Measurements from ENCODE around the gene NCAPD3. TPM values are rescaled to one million over a fixed set of nuclear protein-coding genes. Genes with fewer than 3 reads are reported as not detected.

The NCAPD3 gene
- total RNA-seq, 4 donors from 2014 or later, result 8.0 to 22.2 (median 17.5) TPM

DNA sequence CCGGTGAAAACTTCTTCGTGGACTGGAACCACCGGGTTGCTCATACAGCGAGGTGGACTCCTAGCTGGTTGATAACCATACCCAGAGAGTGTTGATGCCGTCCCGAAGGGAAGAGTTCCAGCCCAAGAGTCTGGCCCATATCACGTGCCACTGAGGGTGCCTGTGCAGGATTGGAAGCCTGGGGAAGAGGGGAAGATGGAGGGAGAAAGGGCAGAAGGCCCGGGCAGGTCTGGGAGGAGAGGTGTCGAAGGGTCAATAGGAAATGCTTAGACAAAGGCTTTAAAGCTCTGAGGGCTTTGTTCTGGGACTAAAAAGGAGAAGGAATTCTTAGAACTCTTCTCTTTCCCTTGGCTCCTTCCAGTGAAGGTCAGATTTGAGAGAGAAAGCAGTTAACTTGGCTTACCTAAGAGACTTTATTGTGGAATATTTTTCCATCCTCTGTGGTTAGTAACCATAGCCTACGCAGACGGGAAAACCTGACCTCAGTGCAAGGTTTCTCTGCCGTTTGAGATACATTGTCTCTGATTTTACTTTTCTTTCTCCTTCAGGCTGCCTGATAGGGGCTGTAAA lies 84.4 kb downstream of the NCAPD3 start:
- DNase-seq, result no peak
- Histone ChIP-seq H3K9me3 (no peaks in the 10 kb centered on the region), H3K4me3 (no peak overlapping the region), H3K27me3 (no peaks in the 10 kb centered on the region), H3K36me3 (peaks cover 0 to 7% (median 0%) of the 10 kb centered on the region in 3 donors), H3K4me1 (peaks cover 0 to 9% (median 6%) of the 10 kb centered on the region in 3 donors), H3K27ac (peak overlapping the region in 3 of 4 donors; percentile 42 to 59 (median 55))
- intact Hi-C loops (cut with DNase I), result no loop called here
- 61 to 66% methylated on average over 12 of the region's 12 CpGs for WGBS, 2 donors
- TF ChIP-seq POLR2A (IDR thresholded peaks at IDR 0.05), result no peak
- TF ChIP-seq, protein P1, sequence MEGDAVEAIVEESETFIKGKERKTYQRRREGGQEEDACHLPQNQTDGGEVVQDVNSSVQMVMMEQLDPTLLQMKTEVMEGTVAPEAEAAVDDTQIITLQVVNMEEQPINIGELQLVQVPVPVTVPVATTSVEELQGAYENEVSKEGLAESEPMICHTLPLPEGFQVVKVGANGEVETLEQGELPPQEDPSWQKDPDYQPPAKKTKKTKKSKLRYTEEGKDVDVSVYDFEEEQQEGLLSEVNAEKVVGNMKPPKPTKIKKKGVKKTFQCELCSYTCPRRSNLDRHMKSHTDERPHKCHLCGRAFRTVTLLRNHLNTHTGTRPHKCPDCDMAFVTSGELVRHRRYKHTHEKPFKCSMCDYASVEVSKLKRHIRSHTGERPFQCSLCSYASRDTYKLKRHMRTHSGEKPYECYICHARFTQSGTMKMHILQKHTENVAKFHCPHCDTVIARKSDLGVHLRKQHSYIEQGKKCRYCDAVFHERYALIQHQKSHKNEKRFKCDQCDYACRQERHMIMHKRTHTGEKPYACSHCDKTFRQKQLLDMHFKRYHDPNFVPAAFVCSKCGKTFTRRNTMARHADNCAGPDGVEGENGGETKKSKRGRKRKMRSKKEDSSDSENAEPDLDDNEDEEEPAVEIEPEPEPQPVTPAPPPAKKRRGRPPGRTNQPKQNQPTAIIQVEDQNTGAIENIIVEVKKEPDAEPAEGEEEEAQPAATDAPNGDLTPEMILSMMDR (IDR thresholded peaks at IDR 0.05), result no peak

DNA sequence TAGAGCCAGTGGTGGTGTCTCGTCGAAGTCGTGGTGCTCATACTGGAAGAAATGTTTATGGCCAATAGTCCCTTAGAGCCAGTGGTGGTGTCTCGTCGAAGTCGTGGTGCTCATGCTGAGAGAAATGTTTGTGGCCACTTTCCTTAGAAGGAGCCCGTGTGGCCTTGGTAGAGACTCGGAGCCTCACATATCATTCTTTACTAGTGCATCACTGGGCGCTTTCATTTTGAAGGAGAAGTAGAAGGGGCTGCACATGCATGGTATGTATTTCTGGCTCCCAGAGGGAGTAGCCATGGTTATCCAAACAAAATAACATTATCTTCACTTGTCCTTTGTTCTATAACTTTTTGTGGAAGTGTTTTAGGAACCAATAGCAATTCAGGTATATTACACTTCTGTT lies 85.4 kb downstream of the NCAPD3 start:
- Histone ChIP-seq H3K36me3 (no peaks in the 10 kb centered on the region), H3K27ac (no peak overlapping the region), H3K4me1 (peaks cover 0 to 9% (median 6%) of the 10 kb centered on the region in 3 donors), H3K27me3 (no peaks in the 10 kb centered on the region), H3K4me3 (no peak overlapping the region), H3K9me3 (no peaks in the 10 kb centered on the region)
- 77 to 81% methylated on average over 3 to 7 of the region's 9 CpGs for WGBS, 2 donors
- intact Hi-C loops (cut with DNase I), result no loop called here
- TF ChIP-seq, protein P1 (IDR thresholded peaks at IDR 0.05), result no peak
- TF ChIP-seq POLR2A (IDR thresholded peaks at IDR 0.05), result no peak
- DNase-seq, result no peak

DNA sequence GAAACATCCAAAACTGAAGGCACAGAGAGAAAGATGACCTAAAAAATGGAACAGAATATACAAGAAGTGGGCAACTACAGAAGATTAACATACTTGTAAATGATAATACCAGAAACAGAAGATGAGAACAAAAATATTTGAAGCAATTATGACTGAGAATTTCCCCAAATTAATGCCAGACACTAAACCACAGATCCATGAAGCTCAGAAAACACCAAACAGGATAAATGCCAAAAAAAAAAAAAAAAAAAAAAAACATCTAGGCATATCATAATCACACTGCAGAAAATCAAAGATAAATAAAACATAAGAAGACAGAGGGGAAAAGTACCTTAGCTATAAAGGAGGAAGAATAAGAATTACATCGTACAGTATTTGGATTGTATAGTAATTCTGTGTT lies 89.6 kb downstream of the NCAPD3 start:
- DNase-seq, result no peak
- Histone ChIP-seq H3K4me3 (no peak overlapping the region), H3K27me3 (no peaks in the 10 kb centered on the region), H3K4me1 (no peaks in the 10 kb centered on the region), H3K36me3 (no peaks in the 10 kb centered on the region), H3K9me3 (peaks cover 0 to 10% (median 5%) of the 10 kb centered on the region in 3 donors), H3K27ac (no peak overlapping the region)
- intact Hi-C loops (cut with DNase I), result no loop called here
- no peak for TF ChIP-seq POLR2A (IDR thresholded peaks at IDR 0.05)
- TF ChIP-seq, protein P1 (IDR thresholded peaks at IDR 0.05), result no peak
- WGBS, 2 donors, result 87 to 94% methylated on average over 1 of the region's 1 CpG

DNA sequence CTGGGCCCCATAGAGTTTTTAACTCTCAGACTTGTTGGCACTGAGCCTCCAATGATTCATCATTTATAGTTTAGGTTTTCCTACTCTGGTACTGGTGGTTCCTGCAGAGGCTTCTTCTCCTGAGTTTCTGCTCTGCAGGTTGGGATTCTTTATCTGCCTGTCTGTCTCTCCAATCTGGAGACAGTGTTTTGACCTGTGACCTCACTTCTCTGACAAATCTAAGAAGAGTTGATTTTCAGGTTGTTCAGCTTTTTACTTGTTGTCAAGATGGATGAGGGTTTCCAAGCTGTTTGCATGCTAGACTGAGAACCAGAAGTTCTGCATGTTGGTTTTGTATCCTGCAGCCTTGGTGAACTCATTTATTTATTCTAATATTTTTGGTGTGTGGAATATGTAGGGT lies 91.0 kb downstream of the NCAPD3 start:
- intact Hi-C loops (cut with DNase I), result no loop called here
- no peaks in the 10 kb centered on the region for H3K4me1 ChIP-seq
- TF ChIP-seq POLR2A (IDR thresholded peaks at IDR 0.05), result no peak
- TF ChIP-seq, protein P1 (IDR thresholded peaks at IDR 0.05), result no peak
- H3K27ac ChIP-seq, result no peak overlapping the region
- DNase-seq, result no peak
- no peak overlapping the region for H3K4me3 ChIP-seq
- H3K36me3 ChIP-seq, result no peaks in the 10 kb centered on the region
- no peaks in the 10 kb centered on the region for H3K27me3 ChIP-seq
- H3K9me3 ChIP-seq, result peaks cover 0 to 10% (median 5%) of the 10 kb centered on the region in 3 donors

DNA sequence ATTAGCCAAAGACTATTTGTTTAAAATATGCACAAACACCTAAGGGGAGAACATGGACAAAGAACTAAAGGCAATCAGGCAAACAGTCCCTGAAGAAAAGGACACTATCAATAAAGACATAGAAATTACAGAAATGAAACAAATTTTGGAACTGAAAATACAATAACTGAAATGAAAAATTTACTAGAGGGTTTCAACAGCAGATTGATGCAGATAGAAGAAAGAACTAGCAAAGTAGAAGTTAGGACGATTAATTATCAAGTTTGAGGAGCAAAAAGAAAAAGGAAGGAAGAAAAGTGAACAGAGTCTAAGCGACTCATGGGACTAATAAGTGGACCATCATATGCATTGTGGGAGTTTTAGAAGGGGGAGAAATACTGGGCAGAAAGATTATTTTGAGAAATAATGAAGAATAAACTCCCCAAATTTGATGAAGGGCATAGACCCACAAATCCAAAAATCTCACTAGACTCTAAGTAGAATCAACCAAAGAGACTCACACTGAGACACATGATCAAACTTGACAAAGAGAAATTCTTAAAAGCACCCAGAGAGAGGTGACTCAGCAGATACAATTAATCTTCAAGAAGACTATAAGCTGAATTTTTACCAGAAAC lies 92.0 kb downstream of the NCAPD3 start:
- Histone ChIP-seq H3K36me3 (no peaks in the 10 kb centered on the region), H3K4me3 (no peak overlapping the region), H3K27ac (no peak overlapping the region), H3K27me3 (no peaks in the 10 kb centered on the region), H3K4me1 (peaks cover 0 to under 1% (median 0%) of the 10 kb centered on the region in 3 donors), H3K9me3 (peaks cover 0 to 10% (median 5%) of the 10 kb centered on the region in 3 donors)
- 62 to 88% methylated on average over 2 of the region's 2 CpGs for WGBS, 2 donors
- no peak for DNase-seq
- intact Hi-C loops (cut with DNase I), result no loop called here
- no peak for TF ChIP-seq POLR2A (IDR thresholded peaks at IDR 0.05)
- TF ChIP-seq, protein P1 (IDR thresholded peaks at IDR 0.05), result no peak

All from esophagus squamous epithelium (tissue), 5 donors.